Stimulated activated naive B cell treated with anti-CD40 and anti-IgM and Interleukin-4, amounts not matched to agents 10 μg/mL and 1 μg/mL and 100 μg/mL, for 72 hours (primary cell): ENCODE measurements around the gene CCNQ.

ENCODE experiments used
- ATAC-seq, 2 donors: fragments of 150-1000 bp; cut with Tn5 transposase; replicated peaks; 2 replicates each; pipeline ENCODE4 v1.10.0; 2021; ENCODE audit warnings: moderate library complexity in 1 of 2
- DNase-seq: peaks from one replicate; pipeline ENCODE4 v3.0.0; 2021
- H3K27ac Mint-ChIP-seq: one replicate; pipeline ENCODE4 v1.8.0; 2022; ENCODE audit warnings: mild to moderate bottlenecking, mixed read lengths
- H3K27me3 Mint-ChIP-seq, 2 donors: one replicate each; pipeline ENCODE4 v1.8.0; 2022; ENCODE audit warnings: mixed read lengths in 2 of 2
- H3K36me3 Mint-ChIP-seq, 2 donors: one replicate each; pipeline ENCODE4 v1.8.0; 2022; ENCODE audit warnings: mixed read lengths in 2 of 2, mild to moderate bottlenecking in 1 of 2
- H3K4me1 Mint-ChIP-seq, 2 donors: one replicate each; pipeline ENCODE4 v1.8.0; 2022; ENCODE audit warnings: mixed read lengths in 2 of 2, mild to moderate bottlenecking in 1 of 2
- H3K4me3 Mint-ChIP-seq, 2 donors: one replicate each; pipeline ENCODE4 v1.8.0; 2022; ENCODE audit warnings: mild to moderate bottlenecking in 2 of 2, mixed read lengths in 2 of 2, moderate library complexity in 1 of 2
- H3K9me3 Mint-ChIP-seq, 2 donors: one replicate each; pipeline ENCODE4 v1.8.0; 2022; ENCODE audit warnings: mixed read lengths in 2 of 2, mild to moderate bottlenecking in 1 of 2

Gene CCNQ

DNA sequence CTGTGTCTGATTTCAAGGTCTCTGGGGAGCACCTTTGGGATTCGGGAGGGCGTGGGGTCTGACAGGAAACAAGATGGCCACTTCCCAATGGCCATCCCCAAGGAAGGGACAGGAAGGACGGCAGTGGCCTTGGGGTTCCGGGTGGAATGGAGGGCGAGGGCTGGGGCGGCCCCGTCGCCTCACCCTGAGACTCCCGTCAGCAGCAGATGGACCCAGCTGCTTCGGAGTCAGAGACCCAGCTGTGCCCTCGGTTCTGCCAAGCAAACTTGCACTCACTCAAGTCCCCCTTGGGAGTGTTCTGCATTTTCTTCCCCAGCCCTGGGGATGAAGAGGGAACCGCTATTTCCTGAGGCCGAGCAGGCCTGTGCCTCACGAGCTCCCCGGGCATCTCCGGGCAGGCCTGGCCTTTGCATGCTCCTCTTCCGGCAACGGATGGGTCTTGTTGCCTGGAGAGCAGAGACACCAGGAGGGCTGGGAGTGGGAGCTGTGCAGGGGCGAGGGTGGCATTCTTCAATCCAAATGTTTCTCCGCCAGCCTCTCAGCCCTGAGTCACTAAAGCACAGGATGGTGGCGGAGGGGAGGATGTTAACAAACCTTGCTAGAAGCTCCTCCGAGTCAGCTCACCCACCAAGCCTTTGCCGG lies 41.2 kb upstream of the CCNQ start:
- H3K27ac Mint-ChIP-seq = no peak overlapping the region
- H3K36me3 Mint-ChIP-seq = no peaks in the 10 kb centered on the region
- ATAC-seq (no peak), DNase-seq (no peak)
- H3K9me3 Mint-ChIP-seq = no peaks in the 10 kb centered on the region
- peaks cover 12 to 29% of the 10 kb centered on the region in 2 donors for H3K4me1 Mint-ChIP-seq
- H3K27me3 Mint-ChIP-seq = peaks cover 29 to 47% of the 10 kb centered on the region in 2 donors
- no peak overlapping the region for H3K4me3 Mint-ChIP-seq

DNA sequence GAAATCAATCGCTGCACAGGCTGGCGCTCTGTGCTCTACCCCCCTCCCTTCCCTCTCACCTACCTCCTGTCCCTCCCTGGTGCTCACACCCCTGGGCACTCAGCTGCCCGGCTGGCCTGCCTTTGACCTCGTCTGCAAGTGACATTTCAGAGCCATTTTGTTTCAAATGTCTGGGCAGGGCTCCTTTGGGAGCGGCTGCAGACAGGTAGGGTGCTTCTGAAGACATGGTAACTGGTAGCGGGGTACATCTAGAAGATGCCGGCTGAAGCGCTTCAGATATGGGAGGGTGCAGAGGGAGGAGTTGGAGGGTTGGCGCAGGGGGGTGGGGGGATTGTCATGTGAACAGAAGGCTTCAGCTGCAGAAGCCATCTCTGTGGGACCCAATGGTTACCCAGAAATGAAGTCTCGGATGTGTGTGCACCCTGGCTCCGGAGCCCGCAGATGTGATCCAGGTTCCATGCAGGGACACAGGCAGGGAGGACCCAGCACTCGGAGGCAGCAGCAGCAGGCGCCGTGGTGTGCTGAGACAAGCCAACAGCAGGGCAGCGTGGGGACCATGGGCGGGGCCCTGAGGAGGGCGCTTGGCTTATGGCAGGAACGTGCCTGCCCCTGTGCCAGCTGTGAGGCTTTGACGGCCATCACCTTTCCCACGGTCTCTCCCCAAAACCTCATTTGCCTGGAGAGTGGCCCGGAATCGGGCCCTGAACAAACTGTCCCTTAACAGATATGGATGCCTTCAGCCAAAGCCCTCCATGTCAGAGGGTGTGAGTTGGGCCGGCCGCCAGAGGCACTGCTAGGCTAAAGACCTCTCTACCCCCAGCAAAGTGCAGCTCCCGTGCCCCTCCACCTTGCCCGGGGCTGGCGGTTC lies 40.5 kb upstream of the CCNQ start:
- ATAC-seq (no peak), DNase-seq (no peak)
- Mint-ChIP-seq H3K4me1 (peaks cover 12 to 29% of the 10 kb centered on the region in 2 donors), H3K27ac (no peak overlapping the region), H3K4me3 (no peak overlapping the region), H3K27me3 (peaks cover 22 to 47% of the 10 kb centered on the region in 2 donors), H3K9me3 (no peaks in the 10 kb centered on the region), H3K36me3 (no peaks in the 10 kb centered on the region)

DNA sequence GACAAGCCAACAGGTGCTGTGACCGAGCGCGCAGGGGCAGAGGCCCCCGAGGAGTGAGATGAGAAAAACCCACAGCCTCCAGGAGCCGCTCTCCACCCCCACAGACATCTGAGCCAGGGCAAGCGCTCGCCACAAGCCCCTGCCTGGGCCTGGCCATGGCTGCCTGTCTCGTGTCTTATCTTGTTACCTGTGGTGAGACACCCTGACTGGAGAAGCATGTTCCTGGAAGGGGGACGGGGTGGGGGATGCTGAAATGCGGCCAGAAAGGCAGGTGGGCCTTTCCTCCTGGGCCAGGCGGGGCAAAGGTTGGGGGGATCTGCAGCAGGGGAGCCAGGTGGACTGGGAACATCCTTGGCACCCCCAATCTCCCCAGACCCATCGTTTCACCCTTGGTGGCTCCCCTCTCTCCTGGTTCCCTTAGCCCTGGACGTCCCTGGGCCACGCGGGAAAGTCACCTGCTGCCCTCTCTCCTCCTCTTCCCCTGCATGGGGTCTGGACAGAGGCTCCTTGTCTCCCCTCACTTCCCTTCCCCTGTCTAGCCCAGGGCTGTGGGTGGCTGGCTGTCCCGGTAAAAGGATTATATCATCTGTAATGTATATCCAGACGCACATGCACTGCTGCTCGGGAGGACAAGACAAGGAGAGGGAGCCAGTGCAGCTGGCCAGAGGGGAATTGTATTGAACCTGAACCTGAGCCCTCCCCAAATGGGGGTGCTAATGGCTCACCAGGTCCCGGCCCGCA lies 39.7 kb upstream of the CCNQ start:
- Mint-ChIP-seq H3K27me3 (peaks cover 21 to 48% of the 10 kb centered on the region in 2 donors), H3K4me1 (peaks cover 12 to 25% of the 10 kb centered on the region in 2 donors), H3K4me3 (no peak overlapping the region), H3K27ac (no peak overlapping the region), H3K36me3 (no peaks in the 10 kb centered on the region), H3K9me3 (no peaks in the 10 kb centered on the region)
- DNase-seq = no peak
- ATAC-seq = no peak

DNA sequence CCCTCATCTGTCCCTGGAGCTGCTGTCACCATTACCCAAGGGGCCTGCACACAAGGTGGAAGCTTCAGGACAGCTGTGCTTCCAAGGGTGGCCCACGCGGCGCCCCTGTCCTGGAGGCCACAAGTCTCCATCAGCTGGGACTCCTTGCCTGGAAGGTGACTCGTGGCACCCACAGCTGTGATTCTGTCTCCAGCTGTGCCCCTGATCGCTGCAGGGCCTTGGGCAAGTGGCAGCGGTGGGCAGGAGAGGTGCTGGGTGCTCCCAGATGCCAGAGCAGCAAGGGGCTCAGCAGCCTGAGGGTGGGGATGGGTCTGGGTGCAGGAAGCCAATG lies 39.1 kb upstream of the CCNQ start:
- no peak overlapping the region for H3K4me3 Mint-ChIP-seq
- H3K27me3 Mint-ChIP-seq = peaks cover 15 to 42% of the 10 kb centered on the region in 2 donors
- H3K4me1 Mint-ChIP-seq = peaks cover 8 to 19% of the 10 kb centered on the region in 2 donors
- H3K27ac Mint-ChIP-seq = no peak overlapping the region
- H3K36me3 Mint-ChIP-seq = no peaks in the 10 kb centered on the region
- H3K9me3 Mint-ChIP-seq = no peaks in the 10 kb centered on the region
- ATAC-seq = no peak
- no peak for DNase-seq

DNA sequence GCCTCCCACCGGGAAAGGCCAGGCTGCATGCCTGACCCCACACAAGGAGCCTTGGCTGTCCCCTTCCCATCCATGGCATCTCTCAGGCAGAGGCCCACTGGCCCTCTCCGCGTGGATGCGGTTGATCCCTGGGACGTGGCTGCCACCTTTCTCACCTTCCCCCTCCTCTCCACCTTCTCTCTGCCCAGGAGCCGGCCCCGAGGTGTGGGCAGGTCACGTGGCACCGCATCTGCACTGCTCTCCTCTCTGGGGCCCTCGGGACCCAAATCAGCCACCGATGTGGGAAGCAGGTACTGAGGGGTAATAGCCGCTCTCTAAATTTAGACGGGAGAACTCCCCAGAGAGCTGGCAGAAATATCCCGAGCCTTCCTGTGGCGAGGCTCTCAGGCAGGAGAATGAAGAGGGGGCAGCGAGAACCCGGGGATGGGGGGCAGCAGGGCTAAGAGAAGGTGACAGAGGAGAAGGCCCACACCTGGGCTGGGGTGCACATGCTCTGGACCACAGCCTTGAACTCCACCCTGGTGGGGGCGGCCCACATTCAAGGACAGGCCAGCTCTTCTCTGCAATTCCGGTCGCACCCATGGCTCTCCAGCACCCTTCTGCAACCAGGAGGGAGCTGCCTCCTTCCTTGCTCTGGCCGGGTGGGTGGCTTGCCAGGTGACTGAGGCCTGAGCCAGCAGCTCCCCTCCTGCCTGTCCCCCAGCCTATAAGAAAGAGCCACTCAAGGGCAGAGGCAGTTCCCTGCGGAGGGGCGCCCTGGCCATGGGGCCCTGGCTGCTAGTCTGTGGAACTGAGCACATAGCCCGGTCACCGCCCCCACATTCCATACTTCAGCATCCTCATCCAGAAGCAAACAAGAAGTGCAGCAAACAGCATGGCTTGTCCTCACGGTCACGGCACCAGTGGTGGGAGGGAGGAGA lies 38.4 kb upstream of the CCNQ start:
- Mint-ChIP-seq H3K27ac (no peak overlapping the region), H3K27me3 (peaks cover 10 to 36% of the 10 kb centered on the region in 2 donors), H3K9me3 (no peaks in the 10 kb centered on the region), H3K4me1 (peaks cover 3 to 13% of the 10 kb centered on the region in 2 donors), H3K4me3 (no peak overlapping the region), H3K36me3 (no peaks in the 10 kb centered on the region)
- no peak for DNase-seq
- ATAC-seq = no peak

DNA sequence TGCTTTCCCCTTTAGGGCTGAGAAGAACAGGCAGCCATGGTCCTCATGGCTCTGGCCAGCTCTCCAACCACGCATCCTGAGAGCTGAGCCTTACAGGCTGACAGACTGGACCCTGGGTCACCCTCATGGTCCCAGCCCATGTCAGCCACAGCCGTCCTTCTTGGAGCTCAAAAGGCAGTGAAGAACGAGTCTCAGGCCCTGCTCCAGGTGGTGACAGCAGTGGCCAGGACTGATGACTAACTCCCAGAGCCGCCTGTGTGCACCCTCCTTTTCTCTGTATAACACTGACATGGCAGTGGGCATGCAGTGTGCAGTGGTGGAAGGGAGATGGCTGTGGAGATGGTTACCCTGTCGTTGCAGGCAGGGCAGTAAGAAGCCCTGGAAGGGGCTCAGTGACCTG lies 37.8 kb upstream of the CCNQ start:
- Mint-ChIP-seq H3K4me3 (no peak overlapping the region), H3K27me3 (peaks cover 8 to 36% of the 10 kb centered on the region in 2 donors), H3K9me3 (peaks cover 0 to 2% of the 10 kb centered on the region in 2 donors), H3K36me3 (no peaks in the 10 kb centered on the region), H3K27ac (no peak overlapping the region), H3K4me1 (peaks cover 3 to 10% of the 10 kb centered on the region in 2 donors)
- DNase-seq (no peak), ATAC-seq (no peak)

DNA sequence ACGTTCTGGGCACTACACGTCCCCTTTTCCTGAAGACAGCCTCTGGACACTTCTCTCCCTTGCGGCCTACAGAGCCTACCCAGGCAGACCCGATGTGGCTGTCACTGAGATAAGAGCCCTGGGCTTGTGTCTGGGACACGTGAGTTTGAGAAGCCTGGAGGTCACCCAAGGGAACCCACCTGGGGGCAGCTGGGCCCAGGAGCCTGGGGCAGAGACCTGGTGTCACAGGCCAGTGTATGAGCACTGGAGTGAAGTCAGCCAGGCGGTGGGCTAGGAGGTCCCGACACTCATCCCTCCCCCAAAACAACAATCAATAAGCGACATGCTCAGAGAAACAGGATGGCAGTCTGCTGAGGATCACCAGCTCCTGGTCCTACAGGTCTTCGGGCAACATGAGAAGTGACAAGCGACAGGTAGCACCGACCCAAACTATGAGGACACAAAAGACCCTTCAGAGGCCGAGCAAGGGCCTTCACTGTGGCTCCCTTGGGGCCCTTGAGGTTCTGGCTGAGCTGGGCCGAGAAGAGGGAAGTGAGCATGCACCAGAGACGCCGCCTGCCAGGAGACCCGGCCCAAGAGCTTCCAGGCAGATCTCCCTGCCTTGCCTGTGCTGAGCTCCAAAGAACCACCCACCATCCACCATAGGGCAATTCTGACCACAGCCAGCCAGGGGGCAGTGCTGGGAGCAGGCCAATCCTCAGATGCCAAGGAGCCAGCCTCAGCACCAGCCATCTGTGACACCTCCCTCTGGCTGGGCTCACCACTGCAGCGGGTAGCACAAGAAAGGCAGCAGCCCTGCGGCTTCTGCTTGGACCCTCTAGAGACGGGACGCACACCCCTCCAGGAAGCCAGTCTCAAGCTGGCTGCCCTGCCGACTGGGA lies 37.1 kb upstream of the CCNQ start:
- H3K4me3 Mint-ChIP-seq = no peak overlapping the region
- H3K4me1 Mint-ChIP-seq = peaks cover 3 to 5% of the 10 kb centered on the region in 2 donors
- no peak overlapping the region for H3K27ac Mint-ChIP-seq
- peaks cover 7 to 31% of the 10 kb centered on the region in 2 donors for H3K27me3 Mint-ChIP-seq
- ATAC-seq (peak; percentile 65 to 85), DNase-seq (no peak)
- H3K36me3 Mint-ChIP-seq = peaks cover 0 to 2% of the 10 kb centered on the region in 2 donors
- H3K9me3 Mint-ChIP-seq = peaks cover 0 to 9% of the 10 kb centered on the region in 2 donors

DNA sequence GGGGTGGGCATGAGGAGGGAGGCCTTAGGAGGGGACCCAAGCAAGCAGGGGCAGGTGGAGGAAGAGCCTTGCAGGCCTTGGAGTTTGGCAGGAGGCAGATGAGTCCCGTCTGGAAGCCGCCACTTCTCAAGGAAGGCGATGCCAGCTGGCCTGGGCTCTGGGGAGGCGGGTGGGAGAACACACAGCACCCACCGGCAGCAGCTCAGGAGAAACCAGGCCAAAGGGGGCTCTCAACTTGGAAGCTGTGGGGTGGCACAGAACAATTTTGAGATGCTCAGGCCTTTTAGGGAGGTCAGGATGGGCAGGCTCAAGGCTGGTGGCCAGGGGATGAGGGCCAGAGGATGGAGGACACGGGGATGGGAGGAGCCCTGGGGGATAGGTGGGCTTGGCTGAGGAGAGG lies 36.4 kb upstream of the CCNQ start:
- DNase-seq (no peak), ATAC-seq (no peak)
- no peak overlapping the region for H3K4me3 Mint-ChIP-seq
- no peaks in the 10 kb centered on the region for H3K4me1 Mint-ChIP-seq
- no peak overlapping the region for H3K27ac Mint-ChIP-seq
- peaks cover 6 to 28% of the 10 kb centered on the region in 2 donors for H3K27me3 Mint-ChIP-seq
- H3K36me3 Mint-ChIP-seq = peaks cover 0 to 5% of the 10 kb centered on the region in 2 donors
- peaks cover 0 to 11% of the 10 kb centered on the region in 2 donors for H3K9me3 Mint-ChIP-seq

DNA sequence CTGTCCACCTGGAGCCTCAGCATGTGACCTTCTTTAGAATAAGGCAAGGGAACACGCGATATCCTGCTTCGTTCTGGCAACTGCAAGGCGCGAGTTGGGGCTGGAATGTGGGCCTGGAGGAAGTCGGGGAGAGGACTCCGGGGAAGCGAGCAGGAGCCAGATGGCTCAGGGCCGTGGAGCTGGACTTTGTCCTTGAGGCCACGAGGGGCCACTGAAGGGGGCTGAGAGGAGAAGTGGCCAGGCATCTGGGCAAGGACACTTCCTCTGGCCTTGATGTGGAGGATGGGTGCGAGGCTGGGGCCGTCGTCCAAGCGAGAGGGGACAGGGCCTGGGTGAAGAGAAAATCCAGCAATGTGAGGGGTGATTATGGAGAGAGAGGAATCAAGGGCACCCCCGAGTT lies 35.9 kb upstream of the CCNQ start:
- Mint-ChIP-seq H3K4me1 (no peaks in the 10 kb centered on the region), H3K4me3 (no peak overlapping the region), H3K36me3 (peaks cover 0 to 5% of the 10 kb centered on the region in 2 donors), H3K27ac (no peak overlapping the region), H3K9me3 (peaks cover 0 to 11% of the 10 kb centered on the region in 2 donors), H3K27me3 (peaks cover 8 to 31% of the 10 kb centered on the region in 2 donors)
- ATAC-seq (no peak), DNase-seq (no peak)

DNA sequence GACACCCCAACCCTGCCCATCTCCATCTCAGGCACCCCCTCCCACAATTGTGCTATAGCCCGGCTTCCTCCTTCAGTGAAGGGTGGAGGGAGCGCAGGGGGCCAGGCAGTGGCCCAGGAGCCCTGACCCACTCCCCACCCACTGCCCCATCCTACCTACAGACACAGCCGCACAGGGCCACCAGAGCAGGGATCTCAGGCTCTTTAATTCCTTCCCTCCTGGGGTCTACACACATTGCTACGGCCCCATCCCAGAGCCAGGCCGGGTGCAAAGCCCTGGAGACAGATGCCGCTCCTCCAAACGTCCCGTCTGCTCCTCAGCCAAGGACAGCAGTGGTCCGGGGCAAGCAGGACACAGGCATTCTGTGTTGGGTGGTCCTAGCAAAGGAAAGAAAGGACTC lies 35.3 kb upstream of the CCNQ start:
- H3K36me3 Mint-ChIP-seq = peaks cover 0 to 5% of the 10 kb centered on the region in 2 donors
- no peak overlapping the region for H3K27ac Mint-ChIP-seq
- peaks cover 10 to 33% of the 10 kb centered on the region in 2 donors for H3K27me3 Mint-ChIP-seq
- H3K9me3 Mint-ChIP-seq = peaks cover 0 to 11% of the 10 kb centered on the region in 2 donors
- H3K4me3 Mint-ChIP-seq = no peak overlapping the region
- H3K4me1 Mint-ChIP-seq = no peaks in the 10 kb centered on the region
- DNase-seq = no peak
- ATAC-seq = no peak

DNA sequence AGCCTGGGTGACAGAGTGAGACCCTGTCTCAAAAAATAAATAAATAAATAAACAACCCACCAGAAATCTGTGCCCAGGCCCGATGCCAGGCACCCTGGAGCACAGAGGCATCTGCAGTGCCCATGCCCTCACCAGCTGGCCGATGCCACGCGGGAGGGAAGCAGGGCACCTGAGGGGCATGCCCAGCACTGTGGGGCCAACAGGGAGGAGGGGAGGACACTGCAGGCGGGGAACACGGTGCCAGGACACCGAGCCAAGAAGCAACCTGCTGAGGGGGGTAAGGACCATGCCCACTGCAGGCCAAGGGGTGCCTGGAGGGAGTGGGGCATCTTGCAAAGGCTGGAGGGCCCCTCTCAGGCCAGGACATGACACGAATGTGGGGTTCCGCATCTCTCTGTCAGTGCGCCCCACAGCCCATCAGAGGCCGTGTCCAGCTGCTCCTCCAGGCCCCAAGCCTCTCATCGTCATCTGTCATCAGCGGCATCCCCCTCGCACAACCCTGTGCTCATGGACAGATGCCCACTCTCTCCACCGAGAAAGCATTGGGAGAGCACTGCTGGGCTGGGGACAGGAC lies 34.8 kb upstream of the CCNQ start:
- Mint-ChIP-seq H3K36me3 (peaks cover 0 to 5% of the 10 kb centered on the region in 2 donors), H3K9me3 (peaks cover 0 to 11% of the 10 kb centered on the region in 2 donors), H3K4me3 (no peak overlapping the region)

DNA sequence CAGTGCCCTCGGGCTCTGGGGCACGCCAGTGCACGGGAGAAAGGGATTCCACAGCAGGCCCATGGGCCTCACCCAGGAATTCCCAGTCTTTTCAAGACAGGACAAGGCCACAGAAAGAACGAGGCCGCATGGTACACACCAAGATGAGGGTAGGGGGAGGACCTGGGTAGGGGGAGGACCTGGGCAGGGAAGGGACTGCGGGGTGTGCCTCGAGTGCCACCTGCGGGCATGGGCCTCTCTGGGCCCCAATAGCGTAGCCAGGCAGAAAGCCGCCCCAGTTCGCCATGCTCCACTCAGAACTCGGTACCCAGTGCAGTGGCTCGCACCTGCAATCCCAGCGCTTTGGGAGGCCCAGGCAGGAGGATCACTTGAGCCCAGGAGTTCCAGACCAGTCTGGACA lies 34.1 kb upstream of the CCNQ start:
- no peaks in the 10 kb centered on the region for H3K4me1 Mint-ChIP-seq
- ATAC-seq (no peak), DNase-seq (no peak)
- H3K27ac Mint-ChIP-seq = no peak overlapping the region
- peaks cover 0 to 5% of the 10 kb centered on the region in 2 donors for H3K36me3 Mint-ChIP-seq
- peaks cover 10 to 25% of the 10 kb centered on the region in 2 donors for H3K27me3 Mint-ChIP-seq
- no peak overlapping the region for H3K4me3 Mint-ChIP-seq
- peaks cover 0 to 11% of the 10 kb centered on the region in 2 donors for H3K9me3 Mint-ChIP-seq

More for the DNA sequence above, 34.8 kb upstream of the CCNQ start:
- H3K4me1 Mint-ChIP-seq = no peaks in the 10 kb centered on the region
- ATAC-seq = no peak
- no peak for DNase-seq
- peaks cover 10 to 27% of the 10 kb centered on the region in 2 donors for H3K27me3 Mint-ChIP-seq
- H3K27ac Mint-ChIP-seq = no peak overlapping the region

DNA sequence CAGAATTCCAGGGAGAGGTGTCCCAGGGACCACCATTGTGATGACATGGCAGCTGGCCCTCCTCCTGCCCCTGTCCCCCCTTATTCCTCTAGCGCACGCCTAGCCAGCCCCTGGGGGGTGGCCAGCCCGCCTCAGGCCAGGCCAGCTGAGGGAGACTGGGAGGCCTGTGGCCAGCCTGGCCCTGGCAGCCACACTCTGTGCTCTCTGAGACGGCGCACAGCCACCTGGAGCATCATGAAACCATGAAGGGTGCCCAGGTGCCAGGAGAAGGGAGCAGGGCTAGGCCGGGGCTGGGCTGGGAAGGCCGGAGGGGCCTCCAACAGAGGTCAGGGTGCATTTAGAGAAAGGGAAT lies 33.6 kb upstream of the CCNQ start:
- no peak for ATAC-seq
- Mint-ChIP-seq H3K36me3 (peaks cover 0 to 5% of the 10 kb centered on the region in 2 donors), H3K4me1 (no peaks in the 10 kb centered on the region), H3K4me3 (no peak overlapping the region), H3K9me3 (peaks cover 0 to 11% of the 10 kb centered on the region in 2 donors), H3K27ac (no peak overlapping the region), H3K27me3 (peaks cover 10 to 25% of the 10 kb centered on the region in 2 donors)
- no peak for DNase-seq
